HFFc6 (cell line): ENCODE data around the gene NME8. TPM values are rescaled to one million over a fixed set of nuclear protein-coding genes. Genes with fewer than 3 reads are reported as not detected.

Experiments used
- DNase-seq: peaks from one replicate; pipeline ENCODE4 v3.0.0-alpha.2; 2018
- H3K27ac Mint-ChIP-seq: 2 replicates; pipeline ENCODE4 v1.8.0; 2020; ENCODE audit warnings: mild to moderate bottlenecking, mixed read lengths
- H3K27me3 Mint-ChIP-seq: 2 replicates; pipeline ENCODE4 v1.8.0; 2021; ENCODE audit warnings: mild to moderate bottlenecking, moderate library complexity, mixed read lengths; ENCODE audit not compliant: insufficient read depth
- H3K36me3 Mint-ChIP-seq: 2 replicates; pipeline ENCODE4 v1.8.0; 2021; ENCODE audit warnings: low read depth, mixed read lengths
- H3K4me1 Mint-ChIP-seq: 2 replicates; pipeline ENCODE4 v1.8.0; 2020; ENCODE audit warnings: low read depth, mixed read lengths
- H3K4me3 Mint-ChIP-seq: 2 replicates; pipeline ENCODE4 v1.8.0; 2020; ENCODE audit warnings: mild to moderate bottlenecking, moderate library complexity, mixed read lengths
- H3K9me3 Mint-ChIP-seq: 2 replicates; pipeline ENCODE4 v1.8.0; 2020; ENCODE audit warnings: mild to moderate bottlenecking, mixed read lengths
- CTCF ChIP-seq: fragments of 200-600 bp; sonication (generic); IDR thresholded peaks from 2 replicates; pipeline ENCODE4 v1.5.0; 2021; ENCODE audit warnings: antibody characterized with exemption, mild to moderate bottlenecking
- total RNA-seq, 6 experiments: library from RNA; stranded (reverse); fragmentation: NEBNext Ultra II Directional; extraction: Animal tissue kit (Norgen Biotek cat#: 25700); gene quantifications; 2 replicates in 1 of 6; 3 replicates in 5 of 6; pipeline ENCODE4 v1.2.3, GENCODE V29; 2021

Gene NME8
- total RNA-seq, 6 experiments from 2014 or later: not detected

GRCh38 chr7:37817591-37817960, 30.8 kb upstream of the NME8 start:
- Mint-ChIP-seq H3K36me3 (no peaks in the 10 kb centered on the region), H3K27me3 (no peaks in the 10 kb centered on the region), H3K4me3 (no peak overlapping the region), H3K9me3 (peaks cover 61% of the 10 kb centered on the region), H3K4me1 (no peaks in the 10 kb centered on the region), H3K27ac (no peak overlapping the region)
- no peak for DNase-seq
- no peak for TF ChIP-seq CTCF

- Mint-ChIP-seq H3K4me1 (no peaks in the 10 kb centered on the region), H3K36me3 (no peaks in the 10 kb centered on the region), H3K9me3 (peaks cover 60% of the 10 kb centered on the region), H3K27ac (no peak overlapping the region), H3K4me3 (no peak overlapping the region), H3K27me3 (no peaks in the 10 kb centered on the region)
- no peak for DNase-seq
- TF ChIP-seq CTCF: no peak
Measured at GRCh38 chr7:37817996-37818720, 30.2 kb upstream of the NME8 start.

GRCh38 chr7:37820708-37821468, 27.5 kb upstream of the NME8 start:
- no peak for TF ChIP-seq CTCF
- no peak for DNase-seq
- H3K9me3 Mint-ChIP-seq: peaks cover 60% of the 10 kb centered on the region

GRCh38 chr7:37822946-37823345, 25.5 kb upstream of the NME8 start:
- no peak for DNase-seq
- H3K9me3 Mint-ChIP-seq: peaks cover 59% of the 10 kb centered on the region
- TF ChIP-seq CTCF: no peak
- peaks cover 6% of the 10 kb centered on the region; the same call in 1 of the 2 replicates for H3K36me3 Mint-ChIP-seq
- no peak overlapping the region for H3K27ac Mint-ChIP-seq
- H3K27me3 Mint-ChIP-seq: peaks cover 2% of the 10 kb centered on the region; the same call in 1 of the 2 replicates
- H3K4me1 Mint-ChIP-seq: no peaks in the 10 kb centered on the region
- no peak overlapping the region for H3K4me3 Mint-ChIP-seq

More at GRCh38 chr7:37820708-37821468, 27.5 kb upstream of the NME8 start:
- Mint-ChIP-seq H3K4me3 (no peak overlapping the region), H3K36me3 (no peaks in the 10 kb centered on the region), H3K4me1 (no peaks in the 10 kb centered on the region), H3K27me3 (no peaks in the 10 kb centered on the region), H3K27ac (no peak overlapping the region)

- DNase-seq: no peak
- no peak for TF ChIP-seq CTCF
- Mint-ChIP-seq H3K4me1 (no peaks in the 10 kb centered on the region), H3K4me3 (no peak overlapping the region), H3K9me3 (peaks cover 55% of the 10 kb centered on the region), H3K27me3 (peaks cover 2% of the 10 kb centered on the region; the same call in 1 of the 2 replicates), H3K27ac (no peak overlapping the region), H3K36me3 (peaks cover 6% of the 10 kb centered on the region; the same call in 1 of the 2 replicates)
Measured at GRCh38 chr7:37823557-37823956, 24.8 kb upstream of the NME8 start.
